Lung (tissue), 12 donors: ENCODE data around the gene EPHB2. TPM values are rescaled to one million over a fixed set of nuclear protein-coding genes. Genes with fewer than 3 reads are reported as not detected.
A peak's percentile ranks its signal among the peaks of the same experiment; 100 is the strongest.

Experiments
- ATAC-seq: fragments of 200-7000 bp; cut with Tn5 transposase; one replicate; pipeline ENCODE4 v1.9.1; 2020; ENCODE audit warnings: moderate number of reproducible peaks; ENCODE audit not compliant: insufficient read depth, low FRiP score
- DNase-seq, 3 donors: peaks; one replicate each; pipeline ENCODE4 v3.0.0-alpha.2; 2013 to 2017
- H3K27ac ChIP-seq, 2 donors: one replicate each; pipeline ENCODE4 v1.5.1; 2013; ENCODE audit warnings: mild to moderate bottlenecking in 2 of 2, moderate library complexity in 2 of 2, control low read depth in 1 of 2, inconsistent platforms in 1 of 2, low read depth in 1 of 2, low read length in 1 of 2
- H3K27me3 ChIP-seq, 3 donors: one replicate each; pipeline ENCODE4 v1.5.1; 2013; ENCODE audit warnings: low read length in 2 of 3; ENCODE audit not compliant: control insufficient read depth in 3 of 3, insufficient read depth in 3 of 3
- H3K36me3 ChIP-seq, 4 donors: one replicate each; pipeline ENCODE4 v1.5.1; 2013; ENCODE audit warnings: low read length in 4 of 4, mild to moderate bottlenecking in 1 of 4, moderate library complexity in 1 of 4; ENCODE audit not compliant: control insufficient read depth in 4 of 4, insufficient read depth in 4 of 4
- H3K4me1 ChIP-seq, 5 donors: one replicate each; pipeline ENCODE4 v1.5.1; 2013; ENCODE audit warnings: low read length in 5 of 5, mild to moderate bottlenecking in 2 of 5, moderate library complexity in 1 of 5; ENCODE audit not compliant: control insufficient read depth in 5 of 5, insufficient read depth in 5 of 5
- H3K4me3 ChIP-seq: one replicate; pipeline ENCODE4 v1.5.1; 2013; ENCODE audit warnings: mild to moderate bottlenecking, control low read depth, moderate library complexity
- H3K9ac ChIP-seq, 2 donors: one replicate each; pipeline ENCODE4 v1.5.1; 2013; ENCODE audit warnings: low read length in 2 of 2, control low read depth in 1 of 2; ENCODE audit not compliant: insufficient read depth in 1 of 2
- H3K9me3 ChIP-seq, 4 donors: one replicate each; pipeline ENCODE4 v1.5.1; 2013; ENCODE audit warnings: low read length in 3 of 4, mild to moderate bottlenecking in 1 of 4, moderate library complexity in 1 of 4; ENCODE audit not compliant: control insufficient read depth in 4 of 4, insufficient read depth in 3 of 4
- CTCF ChIP-seq: IDR thresholded peaks from 2 replicates; pipeline ENCODE4 v1.5.1; 2012; ENCODE audit warnings: mild to moderate bottlenecking; ENCODE audit errors: control extremely low read depth, extremely low read depth
- whole genome bisulfite sequencing, 2 donors: extraction: QIAGEN DNeasy Blood & Tissue Kit; methylation state at CpG; one replicate each; pipeline ENCODE4 v1.1.7; 2013; 5-methylcytosine and 5-hydroxymethylcytosine counted together
- polyA plus RNA-seq, 2 donors: library from polyadenylated mRNA; stranded (reverse); fragments of 200-250 nt; gene quantifications; one replicate each; pipeline ENCODE4 v1.2.1, GENCODE V29; 2013
- total RNA-seq, 2 donors: library from RNA; depleted of rRNA in 1 of 2; stranded (reverse); fragments of >200 nt in 1 of 2; gene quantifications; one replicate each; pipeline ENCODE4 v1.2.1, GENCODE V29; 2014 to 2021
- donor health status: control.
- donor health status: control.
- donor health status: Bipolar disorder and iron deficiency.
- donor health status: healthy.
- donor health status: DM: yes; HTN: yes; CAD: no.

EPHB2 gene
- total and polyA plus RNA-seq, 4 donors: 1.2 to 8.5 (median 5.8) TPM

GRCh38 chr1:22812092-22812880, 101.6 kb downstream of the EPHB2 start:
- no peak for TF ChIP-seq CTCF
- no peak for ATAC-seq
- H3K9me3 ChIP-seq: no peaks in the 10 kb centered on the region
- H3K9ac ChIP-seq: no peak overlapping the region
- no peak for DNase-seq
- H3K27me3 ChIP-seq: no peaks in the 10 kb centered on the region
- no peak overlapping the region for H3K27ac ChIP-seq
- peaks cover 0 to 36% (median 14%) of the 10 kb centered on the region in 5 donors for H3K4me1 ChIP-seq
- H3K4me3 ChIP-seq: no peak overlapping the region
- WGBS, 2 donors: 78% methylated on average over 18 of the region's 18 CpGs
- H3K36me3 ChIP-seq: no peaks in the 10 kb centered on the region

GRCh38 chr1:22812993-22813790, 102.6 kb downstream of the EPHB2 start:
- ATAC-seq (no peak), DNase-seq (no peak)
- Histone ChIP-seq H3K36me3 (no peaks in the 10 kb centered on the region), H3K27me3 (no peaks in the 10 kb centered on the region), H3K4me3 (no peak overlapping the region), H3K27ac (no peak overlapping the region), H3K4me1 (peaks cover 0 to 28% (median 10%) of the 10 kb centered on the region in 5 donors), H3K9me3 (no peaks in the 10 kb centered on the region), H3K9ac (no peak overlapping the region)
- 84 to 85% methylated on average over 7 of the region's 7 CpGs for WGBS, 2 donors
- TF ChIP-seq CTCF: no peak

GRCh38 chr1:22814176-22815042, 103.8 kb downstream of the EPHB2 start:
- no peak overlapping the region for H3K4me3 ChIP-seq
- ATAC-seq: peak; percentile 11
- H3K9me3 ChIP-seq: no peaks in the 10 kb centered on the region
- peaks cover 0 to 19% (median 2%) of the 10 kb centered on the region in 5 donors for H3K4me1 ChIP-seq
- no peaks in the 10 kb centered on the region for H3K36me3 ChIP-seq
- WGBS, 2 donors: 57 to 75% methylated on average over 19 of the region's 19 CpGs
- no peak overlapping the region for H3K9ac ChIP-seq
- H3K27ac ChIP-seq: no peak overlapping the region
- peak; percentile 84 to 94 (median 89) for DNase-seq
- TF ChIP-seq CTCF: no peak
- H3K27me3 ChIP-seq: no peaks in the 10 kb centered on the region
